PC-9 (cell line): ENCODE data around the gene DAAM2. TPM values are rescaled to one million over a fixed set of nuclear protein-coding genes. Genes with fewer than 3 reads are reported as not detected.

ENCODE experiments used
- BruUV-seq: library from RNA; stranded (reverse); fragments of 400-500 nt; replicated peaks from 2 replicates; lab custom pipeline; 2021; lab: Mats Ljungman, UMichigan
- CTCF ChIA-PET: fragments of 300-600 bp; sonication (Branson Sonifier 250); formaldehyde crosslinking; loops from one replicate; lab custom pipeline; 2022; ENCODE audit warnings: antibody characterized with exemption; lab: Charles Lee
- POLR2A ChIA-PET: fragments of 300-600 bp; sonication (Branson Sonifier 250); formaldehyde crosslinking; loops from one replicate; lab custom pipeline; 2022; ENCODE audit warnings: antibody characterized with exemption; ENCODE audit not compliant: unreplicated experiment; lab: Charles Lee
- DNase-seq, 2 experiments: peaks; one replicate each; pipeline versions ENCODE4 v3.0.0 to v3.0.0-alpha.2; 2015 to 2022; ENCODE audit warnings: mixed read lengths in 1 of 2
- H2AFZ ChIP-seq: fragments of 200-600 bp; sonication (generic); 2 replicates; pipeline ENCODE4 v1.8.1; 2017; ENCODE audit warnings: antibody characterized with exemption
- H3F3A ChIP-seq: fragments of 200-600 bp; sonication (generic); 2 replicates; pipeline ENCODE4 v1.8.1; 2017; ENCODE audit warnings: antibody characterized with exemption, mild to moderate bottlenecking, low read depth; ENCODE audit not compliant: insufficient read depth
- H3K27ac ChIP-seq: fragments of 200-600 bp; sonication (generic); 2 replicates; pipeline ENCODE4 v1.6.1; 2016; ENCODE audit warnings: mixed run types
- H3K27me3 ChIP-seq: fragments of 200-600 bp; sonication (generic); 2 replicates; pipeline ENCODE4 v1.6.1; 2016; ENCODE audit warnings: low read depth, mixed run types; ENCODE audit not compliant: insufficient read depth
- H3K36me3 ChIP-seq: fragments of 200-600 bp; sonication (generic); 2 replicates; pipeline ENCODE4 v1.6.1; 2016; ENCODE audit warnings: low read depth, mixed run types
- H3K4me1 ChIP-seq: fragments of 200-600 bp; sonication (generic); replicated peaks from 2 replicates; pipeline ENCODE4 v1.6.1; 2016; ENCODE audit warnings: mixed run types; ENCODE audit not compliant: insufficient read depth
- H3K4me2 ChIP-seq: fragments of 200-600 bp; sonication (generic); 2 replicates; pipeline ENCODE4 v1.6.1; 2017; ENCODE audit warnings: mixed run types
- H3K4me3 ChIP-seq: fragments of 200-600 bp; sonication (generic); 2 replicates; pipeline ENCODE4 v1.6.1; 2016; ENCODE audit warnings: mixed run types
- H3K79me2 ChIP-seq: fragments of 200-600 bp; sonication (generic); 2 replicates; pipeline ENCODE4 v1.6.1; 2017; ENCODE audit warnings: low read depth, mixed run types
- H3K9me2 ChIP-seq: fragments of 200-600 bp; sonication (generic); 2 replicates; pipeline ENCODE4 v1.8.1; 2017; ENCODE audit warnings: mild to moderate bottlenecking; ENCODE audit not compliant: insufficient read depth
- H3K9me3 ChIP-seq: fragments of 200-600 bp; sonication (generic); 2 replicates; pipeline ENCODE4 v1.8.1; 2016; ENCODE audit warnings: low read depth; ENCODE audit not compliant: insufficient read depth
- H4K20me1 ChIP-seq: fragments of 200-600 bp; sonication (generic); 2 replicates; pipeline ENCODE4 v1.8.1; 2017; ENCODE audit not compliant: insufficient read depth
- EZH2 ChIP-seq: fragments of 200-600 bp; sonication (generic); IDR thresholded peaks from 2 replicates; pipeline ENCODE4 v1.8.0; 2017; ENCODE audit warnings: antibody characterized with exemption, low read depth
- intact Hi-C: fragments of 100-400 bp; cut with micrococcal nuclease; formaldehyde crosslinking; loops from one replicate; pipeline ENCODE4 v1.10.0; 2022; ENCODE audit not compliant: unreplicated experiment
- total RNA-seq: library from RNA; stranded (reverse); gene quantifications from 2 replicates; pipeline ENCODE4 v1.2.3, GENCODE V29; 2021
- TF ChIP-seq, protein P1 (sequence below): fragments of 200-600 bp; sonication (generic); conservative IDR thresholded peaks from 2 replicates; pipeline ENCODE4 v1.6.1; 2017; ENCODE audit warnings: mixed run types, antibody characterized with exemption, mild to moderate bottlenecking, moderate library complexity

Gene DAAM2
- total RNA-seq, 1 experiment from 2014 or later, result not detected

- Histone ChIP-seq H3K4me1 (no peaks in the 10 kb centered on the region), H3K27ac (no peak overlapping the region), H3K36me3 (no peaks in the 10 kb centered on the region), H4K20me1 (no peaks in the 10 kb centered on the region), H3K4me3 (no peak overlapping the region), H3K27me3 (peaks cover 56% of the 10 kb centered on the region), H2AFZ (no peak overlapping the region), H3K9me3 (no peaks in the 10 kb centered on the region), H3F3A (no peaks in the 10 kb centered on the region), H3K79me2 (no peaks in the 10 kb centered on the region), H3K4me2 (no peak overlapping the region), H3K9me2 (no peaks in the 10 kb centered on the region)
- POLR2A ChIA-PET, result no interaction called here
- DNase-seq, result no peak
- CTCF ChIA-PET, result no interaction called here
- BruUV-seq, result no TSS peak
- TF ChIP-seq, protein P1, sequence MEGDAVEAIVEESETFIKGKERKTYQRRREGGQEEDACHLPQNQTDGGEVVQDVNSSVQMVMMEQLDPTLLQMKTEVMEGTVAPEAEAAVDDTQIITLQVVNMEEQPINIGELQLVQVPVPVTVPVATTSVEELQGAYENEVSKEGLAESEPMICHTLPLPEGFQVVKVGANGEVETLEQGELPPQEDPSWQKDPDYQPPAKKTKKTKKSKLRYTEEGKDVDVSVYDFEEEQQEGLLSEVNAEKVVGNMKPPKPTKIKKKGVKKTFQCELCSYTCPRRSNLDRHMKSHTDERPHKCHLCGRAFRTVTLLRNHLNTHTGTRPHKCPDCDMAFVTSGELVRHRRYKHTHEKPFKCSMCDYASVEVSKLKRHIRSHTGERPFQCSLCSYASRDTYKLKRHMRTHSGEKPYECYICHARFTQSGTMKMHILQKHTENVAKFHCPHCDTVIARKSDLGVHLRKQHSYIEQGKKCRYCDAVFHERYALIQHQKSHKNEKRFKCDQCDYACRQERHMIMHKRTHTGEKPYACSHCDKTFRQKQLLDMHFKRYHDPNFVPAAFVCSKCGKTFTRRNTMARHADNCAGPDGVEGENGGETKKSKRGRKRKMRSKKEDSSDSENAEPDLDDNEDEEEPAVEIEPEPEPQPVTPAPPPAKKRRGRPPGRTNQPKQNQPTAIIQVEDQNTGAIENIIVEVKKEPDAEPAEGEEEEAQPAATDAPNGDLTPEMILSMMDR, result no peak
- no peak for TF ChIP-seq EZH2
- intact Hi-C loops, result no loop called here
Observed at GRCh38 chr6:39898625-39899024, 106.4 kb downstream of the DAAM2 start.

GRCh38 chr6:39899554-39900295, 107.5 kb downstream of the DAAM2 start:
- intact Hi-C loops, result no loop called here
- ChIA-PET CTCF (no interaction called here), POLR2A (no interaction called here)
- no peaks in the 10 kb centered on the region for H3K36me3 ChIP-seq
- H3K9me3 ChIP-seq, result no peaks in the 10 kb centered on the region
- no TSS peak for BruUV-seq
- no peak overlapping the region for H3K4me3 ChIP-seq
- H3K27ac ChIP-seq, result no peak overlapping the region
- no peak overlapping the region for H3K4me2 ChIP-seq
- H3K27me3 ChIP-seq, result peaks cover 59% of the 10 kb centered on the region
- no peak overlapping the region for H2AFZ ChIP-seq
- TF ChIP-seq, protein P1, result no peak
- no peak for TF ChIP-seq EZH2
- H3K9me2 ChIP-seq, result no peaks in the 10 kb centered on the region
- H3K79me2 ChIP-seq, result no peaks in the 10 kb centered on the region
- H3F3A ChIP-seq, result no peaks in the 10 kb centered on the region
- DNase-seq, result no peak
- no peaks in the 10 kb centered on the region for H4K20me1 ChIP-seq
- no peaks in the 10 kb centered on the region for H3K4me1 ChIP-seq

DNA sequence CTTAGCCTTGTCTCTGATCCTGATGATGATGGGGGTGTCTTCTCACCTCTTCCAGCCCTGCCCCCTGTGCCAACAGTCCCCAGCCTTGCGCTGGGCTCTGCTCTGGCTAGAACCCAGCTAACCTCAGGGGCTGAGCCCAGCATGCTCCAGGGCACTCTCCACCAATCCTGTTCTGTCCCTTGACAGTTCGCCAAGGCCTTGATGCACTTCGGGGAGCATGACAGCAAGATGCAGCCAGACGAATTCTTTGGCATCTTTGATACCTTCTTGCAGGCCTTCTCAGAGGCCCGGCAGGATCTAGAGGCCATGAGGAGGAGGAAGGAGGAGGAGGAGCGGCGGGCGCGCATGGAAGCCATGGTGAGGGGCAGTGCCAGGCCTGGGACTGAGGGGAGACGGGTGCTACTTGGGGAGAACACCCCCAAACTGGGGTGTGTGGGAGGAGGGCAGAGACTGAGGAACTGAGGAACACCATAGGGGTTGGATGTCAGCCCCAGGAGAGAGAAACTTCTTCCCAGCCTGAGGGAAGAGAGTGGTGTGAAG, 109.0 kb downstream of the DAAM2 start:
- Histone ChIP-seq H3K79me2 (no peaks in the 10 kb centered on the region), H3K9me3 (no peaks in the 10 kb centered on the region), H3K9me2 (no peaks in the 10 kb centered on the region), H3K27ac (no peak overlapping the region), H3K27me3 (peaks cover 71% of the 10 kb centered on the region), H3F3A (no peaks in the 10 kb centered on the region), H3K36me3 (no peaks in the 10 kb centered on the region), H3K4me3 (no peak overlapping the region), H2AFZ (no peak overlapping the region), H3K4me1 (no peaks in the 10 kb centered on the region), H4K20me1 (no peaks in the 10 kb centered on the region), H3K4me2 (no peak overlapping the region)
- CTCF ChIA-PET, result no interaction called here
- intact Hi-C loops, result no loop called here
- BruUV-seq, result no TSS peak
- POLR2A ChIA-PET, result no interaction called here
- TF ChIP-seq EZH2, result no peak
- TF ChIP-seq, protein P1, result no peak
- DNase-seq, result no peak
